ENCODE results near the gene VSTM2L. TPM values are rescaled to one million over a fixed set of nuclear protein-coding genes. Genes with fewer than 3 reads are reported as not detected.
A peak's percentile ranks its signal among the peaks of the same experiment; 100 is the strongest.

Gene VSTM2L
- total and polyA plus RNA-seq, 2 of the 13 experiments (the other 11 are each of a cell fraction or from before 2014, with no cell fraction given): not detected

DNA sequence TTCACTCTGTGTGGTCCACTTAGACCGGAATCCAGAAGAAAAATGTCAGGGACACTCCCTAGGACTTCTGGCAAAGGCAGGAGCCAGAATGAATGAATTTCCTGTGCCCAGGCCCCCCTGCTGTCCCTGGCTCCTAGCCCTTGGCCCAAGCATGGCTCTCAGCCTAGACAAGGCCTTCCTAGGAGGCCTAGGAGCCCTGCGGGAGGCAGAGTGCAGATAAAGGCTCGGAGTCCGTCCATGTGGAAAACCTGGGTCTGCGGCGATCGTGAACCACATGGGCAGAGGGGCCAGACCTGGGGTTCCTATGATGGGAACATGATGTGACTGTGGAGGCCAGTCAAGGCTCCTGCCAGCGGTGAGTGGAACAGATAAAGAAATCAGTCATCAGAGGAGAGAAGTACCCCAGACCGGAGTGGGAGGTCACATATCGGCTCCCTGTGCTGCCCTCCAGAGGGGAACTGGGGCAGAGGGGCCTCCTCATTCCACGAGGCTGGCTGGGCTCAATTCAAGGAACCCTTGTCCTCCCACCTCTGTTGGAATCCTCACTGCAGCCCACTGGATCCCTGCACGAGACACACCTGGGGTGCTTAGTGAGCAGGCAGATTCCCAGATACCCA, 5.9 kb upstream of the VSTM2L start (continued):
- TF ChIP-seq, protein P1, sequence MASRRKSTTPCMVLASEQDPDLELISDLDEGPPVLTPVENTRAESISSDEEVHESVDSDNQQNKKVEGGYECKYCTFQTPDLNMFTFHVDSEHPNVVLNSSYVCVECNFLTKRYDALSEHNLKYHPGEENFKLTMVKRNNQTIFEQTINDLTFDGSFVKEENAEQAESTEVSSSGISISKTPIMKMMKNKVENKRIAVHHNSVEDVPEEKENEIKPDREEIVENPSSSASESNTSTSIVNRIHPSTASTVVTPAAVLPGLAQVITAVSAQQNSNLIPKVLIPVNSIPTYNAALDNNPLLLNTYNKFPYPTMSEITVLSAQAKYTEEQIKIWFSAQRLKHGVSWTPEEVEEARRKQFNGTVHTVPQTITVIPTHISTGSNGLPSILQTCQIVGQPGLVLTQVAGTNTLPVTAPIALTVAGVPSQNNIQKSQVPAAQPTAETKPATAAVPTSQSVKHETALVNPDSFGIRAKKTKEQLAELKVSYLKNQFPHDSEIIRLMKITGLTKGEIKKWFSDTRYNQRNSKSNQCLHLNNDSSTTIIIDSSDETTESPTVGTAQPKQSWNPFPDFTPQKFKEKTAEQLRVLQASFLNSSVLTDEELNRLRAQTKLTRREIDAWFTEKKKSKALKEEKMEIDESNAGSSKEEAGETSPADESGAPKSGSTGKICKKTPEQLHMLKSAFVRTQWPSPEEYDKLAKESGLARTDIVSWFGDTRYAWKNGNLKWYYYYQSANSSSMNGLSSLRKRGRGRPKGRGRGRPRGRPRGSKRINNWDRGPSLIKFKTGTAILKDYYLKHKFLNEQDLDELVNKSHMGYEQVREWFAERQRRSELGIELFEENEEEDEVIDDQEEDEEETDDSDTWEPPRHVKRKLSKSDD (CRISPR knock-in tag; IDR thresholded peaks at IDR 0.05; ENCODE audit: low read depth): 0 out of 2 replicates have a peak, but pooled peaks have one; percentile 40
- 0 out of 2 replicates have a peak, but pooled peaks have one; percentile 58 for TF ChIP-seq ZNF501 (CRISPR knock-in tag; IDR thresholded peaks at IDR 0.05)
- TF ChIP-seq, protein P2, sequence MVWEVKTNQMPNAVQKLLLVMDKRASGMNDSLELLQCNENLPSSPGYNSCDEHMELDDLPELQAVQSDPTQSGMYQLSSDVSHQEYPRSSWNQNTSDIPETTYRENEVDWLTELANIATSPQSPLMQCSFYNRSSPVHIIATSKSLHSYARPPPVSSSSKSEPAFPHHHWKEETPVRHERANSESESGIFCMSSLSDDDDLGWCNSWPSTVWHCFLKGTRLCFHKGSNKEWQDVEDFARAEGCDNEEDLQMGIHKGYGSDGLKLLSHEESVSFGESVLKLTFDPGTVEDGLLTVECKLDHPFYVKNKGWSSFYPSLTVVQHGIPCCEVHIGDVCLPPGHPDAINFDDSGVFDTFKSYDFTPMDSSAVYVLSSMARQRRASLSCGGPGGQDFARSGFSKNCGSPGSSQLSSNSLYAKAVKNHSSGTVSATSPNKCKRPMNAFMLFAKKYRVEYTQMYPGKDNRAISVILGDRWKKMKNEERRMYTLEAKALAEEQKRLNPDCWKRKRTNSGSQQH (CRISPR knock-in tag; IDR thresholded peaks at IDR 0.05; ENCODE audit: low read depth): 0 out of 2 replicates have a peak, but pooled peaks have one; percentile 37
- TF ChIP-seq, protein P3, sequence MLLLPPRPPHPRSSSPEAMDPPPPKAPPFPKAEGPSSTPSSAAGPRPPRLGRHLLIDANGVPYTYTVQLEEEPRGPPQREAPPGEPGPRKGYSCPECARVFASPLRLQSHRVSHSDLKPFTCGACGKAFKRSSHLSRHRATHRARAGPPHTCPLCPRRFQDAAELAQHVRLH (CRISPR knock-in tag; IDR thresholded peaks at IDR 0.05; ENCODE audit: borderline replicate concordance, low read depth): peak; percentile 48; the same call in 1 of the 2 replicates
- no peak for TF ChIP-seq ZNF678 (CRISPR knock-in tag; IDR thresholded peaks at IDR 0.05)
- TF ChIP-seq ETV5 (CRISPR knock-in tag; IDR thresholded peaks at IDR 0.05; ENCODE audit: borderline replicate concordance): no peak
- peak; percentile 43; the same call in 1 of the 2 replicates for TF ChIP-seq MIER3 (CRISPR knock-in tag; IDR thresholded peaks at IDR 0.05; ENCODE audit: borderline replicate concordance)
- TF ChIP-seq, protein P4, sequence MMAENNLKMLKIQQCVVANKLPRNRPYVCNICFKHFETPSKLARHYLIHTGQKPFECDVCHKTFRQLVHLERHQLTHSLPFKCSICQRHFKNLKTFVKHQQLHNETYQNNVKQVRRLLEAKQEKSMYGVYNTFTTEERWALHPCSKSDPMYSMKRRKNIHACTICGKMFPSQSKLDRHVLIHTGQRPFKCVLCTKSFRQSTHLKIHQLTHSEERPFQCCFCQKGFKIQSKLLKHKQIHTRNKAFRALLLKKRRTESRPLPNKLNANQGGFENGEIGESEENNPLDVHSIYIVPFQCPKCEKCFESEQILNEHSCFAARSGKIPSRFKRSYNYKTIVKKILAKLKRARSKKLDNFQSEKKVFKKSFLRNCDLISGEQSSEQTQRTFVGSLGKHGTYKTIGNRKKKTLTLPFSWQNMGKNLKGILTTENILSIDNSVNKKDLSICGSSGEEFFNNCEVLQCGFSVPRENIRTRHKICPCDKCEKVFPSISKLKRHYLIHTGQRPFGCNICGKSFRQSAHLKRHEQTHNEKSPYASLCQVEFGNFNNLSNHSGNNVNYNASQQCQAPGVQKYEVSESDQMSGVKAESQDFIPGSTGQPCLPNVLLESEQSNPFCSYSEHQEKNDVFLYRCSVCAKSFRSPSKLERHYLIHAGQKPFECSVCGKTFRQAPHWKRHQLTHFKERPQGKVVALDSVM (CRISPR knock-in tag; IDR thresholded peaks at IDR 0.05): peak; percentile 90
- TF ChIP-seq ZNF121 (CRISPR knock-in tag; IDR thresholded peaks at IDR 0.05): 0 out of 2 replicates have a peak, but pooled peaks have one; percentile 7
- TF ChIP-seq XRCC5 (optimal IDR thresholded peaks at IDR 0.05; ENCODE audit: low read length): peak; percentile 32
- TF ChIP-seq ZNF382 (CRISPR knock-in tag; IDR thresholded peaks at IDR 0.05; ENCODE audit: borderline replicate concordance): no peak
- no peak for TF ChIP-seq ZNF713 (CRISPR knock-in tag; IDR thresholded peaks at IDR 0.05)
- peak; percentile 72; the same call in 1 of the 2 replicates for TF ChIP-seq ZNF317 (CRISPR knock-in tag; IDR thresholded peaks at IDR 0.05)
- TF ChIP-seq TP53 (CRISPR knock-in tag; conservative IDR thresholded peaks at IDR 0.05): no peak
- TF ChIP-seq, protein P5, sequence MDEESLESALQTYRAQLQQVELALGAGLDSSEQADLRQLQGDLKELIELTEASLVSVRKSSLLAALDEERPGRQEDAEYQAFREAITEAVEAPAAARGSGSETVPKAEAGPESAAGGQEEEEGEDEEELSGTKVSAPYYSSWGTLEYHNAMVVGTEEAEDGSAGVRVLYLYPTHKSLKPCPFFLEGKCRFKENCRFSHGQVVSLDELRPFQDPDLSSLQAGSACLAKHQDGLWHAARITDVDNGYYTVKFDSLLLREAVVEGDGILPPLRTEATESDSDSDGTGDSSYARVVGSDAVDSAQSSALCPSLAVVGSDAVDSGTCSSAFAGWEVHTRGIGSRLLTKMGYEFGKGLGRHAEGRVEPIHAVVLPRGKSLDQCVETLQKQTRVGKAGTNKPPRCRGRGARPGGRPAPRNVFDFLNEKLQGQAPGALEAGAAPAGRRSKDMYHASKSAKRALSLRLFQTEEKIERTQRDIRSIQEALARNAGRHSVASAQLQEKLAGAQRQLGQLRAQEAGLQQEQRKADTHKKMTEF (CRISPR knock-in tag; IDR thresholded peaks at IDR 0.05): 0 out of 2 replicates have a peak, but pooled peaks have one; percentile 20
- no peak for TF ChIP-seq ZNF260 (CRISPR knock-in tag; IDR thresholded peaks at IDR 0.05; ENCODE audit: borderline replicate concordance, low read depth)
- peak; percentile 45; the same call in 1 of the 2 replicates for TF ChIP-seq MXD4 (CRISPR knock-in tag; IDR thresholded peaks at IDR 0.05)
- no peak for TF ChIP-seq IRF2 (CRISPR knock-in tag; IDR thresholded peaks at IDR 0.05)
- TF ChIP-seq, protein P6, sequence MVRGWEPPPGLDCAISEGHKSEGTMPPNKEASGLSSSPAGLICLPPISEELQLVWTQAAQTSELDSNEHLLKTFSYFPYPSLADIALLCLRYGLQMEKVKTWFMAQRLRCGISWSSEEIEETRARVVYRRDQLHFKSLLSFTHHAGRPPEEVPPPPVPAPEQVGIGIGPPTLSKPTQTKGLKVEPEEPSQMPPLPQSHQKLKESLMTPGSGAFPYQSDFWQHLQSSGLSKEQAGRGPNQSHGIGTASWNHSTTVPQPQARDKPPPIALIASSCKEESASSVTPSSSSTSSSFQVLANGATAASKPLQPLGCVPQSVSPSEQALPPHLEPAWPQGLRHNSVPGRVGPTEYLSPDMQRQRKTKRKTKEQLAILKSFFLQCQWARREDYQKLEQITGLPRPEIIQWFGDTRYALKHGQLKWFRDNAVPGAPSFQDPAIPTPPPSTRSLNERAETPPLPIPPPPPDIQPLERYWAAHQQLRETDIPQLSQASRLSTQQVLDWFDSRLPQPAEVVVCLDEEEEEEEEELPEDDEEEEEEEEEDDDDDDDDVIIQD (CRISPR knock-in tag; IDR thresholded peaks at IDR 0.05; ENCODE audit: low read depth): 0 out of 2 replicates have a peak, but pooled peaks have one; percentile 47

Measured in HepG2 (cell line).